GM20000 (cell line): ENCODE data around the gene ITGAL.
"Not testable (repeated sequence)": the region's sequence is repeated elsewhere in the genome, so short reads cannot be mapped to it uniquely, and the experiment has no call there.

Experiments used
- DNase-seq: peaks from one replicate; pipeline ENCODE4 v3.0.0; 2012; ENCODE audit warnings: low spot score
- TF ChIP-seq, protein P1 (sequence below): IDR thresholded peaks from 2 replicates; pipeline ENCODE4 v1.5.1; 2012; ENCODE audit warnings: mild to moderate bottlenecking, control low read depth; ENCODE audit errors: extremely low read depth, missing control alignments

ITGAL gene

DNA sequence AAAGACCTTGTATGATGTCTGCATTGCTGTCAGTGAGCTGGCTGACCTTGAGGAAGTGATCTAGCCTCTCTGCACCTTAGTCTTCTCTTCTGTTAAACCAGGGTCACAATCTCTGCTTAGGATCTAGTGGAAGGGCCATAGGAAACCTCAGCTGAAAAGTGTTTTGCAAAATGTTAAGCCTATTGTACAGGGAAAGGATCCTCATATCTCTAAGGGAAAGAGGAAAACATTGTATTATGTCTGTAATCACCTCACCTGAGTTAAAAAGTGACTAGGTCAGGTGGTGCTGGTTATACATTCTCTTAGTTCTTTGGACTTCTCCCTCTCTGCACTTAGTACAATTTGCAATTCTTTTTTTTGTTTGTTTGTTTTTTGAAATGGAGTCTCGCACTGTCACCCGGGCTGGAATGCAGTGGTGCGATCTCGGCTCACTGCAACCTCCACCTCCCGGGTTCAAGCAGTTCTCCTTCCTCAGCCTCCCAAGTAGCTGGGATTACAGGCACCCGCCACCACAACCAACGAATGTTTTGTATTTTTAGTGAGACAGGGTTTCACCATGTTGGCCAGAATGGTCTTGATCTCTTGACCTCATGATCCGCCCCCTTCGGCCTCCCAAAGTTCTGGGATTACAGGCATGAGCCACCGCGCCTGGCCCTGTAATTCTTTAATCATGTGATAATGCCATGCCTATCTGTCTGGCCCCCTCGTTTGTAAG lies 24.9 kb upstream of the ITGAL start:
- DNase-seq, result no peak
- TF ChIP-seq, protein P1, sequence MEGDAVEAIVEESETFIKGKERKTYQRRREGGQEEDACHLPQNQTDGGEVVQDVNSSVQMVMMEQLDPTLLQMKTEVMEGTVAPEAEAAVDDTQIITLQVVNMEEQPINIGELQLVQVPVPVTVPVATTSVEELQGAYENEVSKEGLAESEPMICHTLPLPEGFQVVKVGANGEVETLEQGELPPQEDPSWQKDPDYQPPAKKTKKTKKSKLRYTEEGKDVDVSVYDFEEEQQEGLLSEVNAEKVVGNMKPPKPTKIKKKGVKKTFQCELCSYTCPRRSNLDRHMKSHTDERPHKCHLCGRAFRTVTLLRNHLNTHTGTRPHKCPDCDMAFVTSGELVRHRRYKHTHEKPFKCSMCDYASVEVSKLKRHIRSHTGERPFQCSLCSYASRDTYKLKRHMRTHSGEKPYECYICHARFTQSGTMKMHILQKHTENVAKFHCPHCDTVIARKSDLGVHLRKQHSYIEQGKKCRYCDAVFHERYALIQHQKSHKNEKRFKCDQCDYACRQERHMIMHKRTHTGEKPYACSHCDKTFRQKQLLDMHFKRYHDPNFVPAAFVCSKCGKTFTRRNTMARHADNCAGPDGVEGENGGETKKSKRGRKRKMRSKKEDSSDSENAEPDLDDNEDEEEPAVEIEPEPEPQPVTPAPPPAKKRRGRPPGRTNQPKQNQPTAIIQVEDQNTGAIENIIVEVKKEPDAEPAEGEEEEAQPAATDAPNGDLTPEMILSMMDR, result no peak

- TF ChIP-seq, protein P1, result no peak
- DNase-seq, result no peak
These were observed 23.5 kb upstream of the ITGAL start for GRCh38 chr16:30449116-30449435.

DNA sequence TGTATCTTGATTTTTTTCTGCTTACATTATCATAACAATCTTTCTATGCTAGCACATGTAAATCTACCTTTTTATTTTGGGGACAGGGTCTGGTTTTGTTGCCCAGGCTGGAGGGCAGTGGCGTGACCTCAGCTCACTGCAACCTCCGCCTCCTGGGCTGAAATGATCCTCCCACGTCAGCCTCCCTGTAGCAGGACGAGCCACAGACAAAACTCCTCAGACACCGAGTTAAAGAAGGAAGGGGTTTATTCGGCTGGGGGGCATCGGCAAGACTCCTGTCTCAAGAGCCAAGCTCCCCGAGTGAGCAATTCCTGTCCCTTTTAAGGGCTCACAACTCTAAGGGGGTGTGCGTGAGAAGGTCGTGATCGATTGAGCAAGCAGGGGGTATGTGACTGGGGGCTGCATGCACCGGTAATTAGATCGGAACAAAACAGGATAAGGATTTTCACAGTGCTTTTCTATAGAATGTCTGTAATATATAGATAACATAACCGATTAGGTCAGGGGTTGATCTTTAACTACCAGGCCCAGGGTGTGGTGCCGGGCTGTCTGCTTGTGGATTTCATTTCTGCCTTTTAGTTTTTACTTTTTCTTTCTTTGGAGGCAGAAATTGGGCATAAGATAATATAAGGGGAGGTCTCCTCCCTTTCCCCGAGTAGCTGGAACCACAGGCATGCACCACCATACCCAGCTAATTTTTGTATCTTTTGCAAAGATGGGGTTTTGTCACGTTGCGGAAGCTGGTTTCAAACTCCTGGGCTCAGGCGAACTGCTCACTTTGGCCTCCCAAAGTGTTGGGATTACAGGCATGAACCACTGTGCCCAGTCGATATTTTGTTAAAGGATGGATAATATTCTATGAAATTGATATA lies 19.6 kb upstream of the ITGAL start:
- not testable (repeated sequence) for DNase-seq

DNA sequence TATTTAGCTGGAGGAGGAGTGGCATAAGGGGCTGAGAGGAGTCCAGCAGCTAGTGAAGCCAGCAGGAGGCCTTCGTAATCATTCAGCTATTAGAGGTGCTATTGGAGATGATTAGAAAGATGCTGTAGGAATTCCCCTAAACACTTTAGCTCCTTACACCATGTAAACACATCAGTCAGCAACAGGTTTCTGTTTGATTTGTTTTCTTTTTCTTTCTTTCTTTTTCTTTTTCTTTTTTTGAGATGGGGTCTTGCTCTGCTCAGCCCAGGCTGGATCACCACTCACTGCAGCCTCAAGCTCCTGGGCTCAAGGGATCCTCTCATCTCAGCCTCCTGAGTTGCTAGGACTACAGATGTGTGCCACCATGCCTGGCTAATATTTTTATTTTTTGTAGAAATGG lies 16.2 kb upstream of the ITGAL start:
- DNase-seq, result peak; percentile 47
- TF ChIP-seq, protein P1, result no peak

GRCh38 chr16:30457256-30457655 lies 15.3 kb upstream of the ITGAL start:
- no peak for DNase-seq
- TF ChIP-seq, protein P1, result no peak

- TF ChIP-seq, protein P1, result no peak
- no peak for DNase-seq
These were observed 14.6 kb upstream of the ITGAL start for GRCh38 chr16:30457743-30458560.

DNA sequence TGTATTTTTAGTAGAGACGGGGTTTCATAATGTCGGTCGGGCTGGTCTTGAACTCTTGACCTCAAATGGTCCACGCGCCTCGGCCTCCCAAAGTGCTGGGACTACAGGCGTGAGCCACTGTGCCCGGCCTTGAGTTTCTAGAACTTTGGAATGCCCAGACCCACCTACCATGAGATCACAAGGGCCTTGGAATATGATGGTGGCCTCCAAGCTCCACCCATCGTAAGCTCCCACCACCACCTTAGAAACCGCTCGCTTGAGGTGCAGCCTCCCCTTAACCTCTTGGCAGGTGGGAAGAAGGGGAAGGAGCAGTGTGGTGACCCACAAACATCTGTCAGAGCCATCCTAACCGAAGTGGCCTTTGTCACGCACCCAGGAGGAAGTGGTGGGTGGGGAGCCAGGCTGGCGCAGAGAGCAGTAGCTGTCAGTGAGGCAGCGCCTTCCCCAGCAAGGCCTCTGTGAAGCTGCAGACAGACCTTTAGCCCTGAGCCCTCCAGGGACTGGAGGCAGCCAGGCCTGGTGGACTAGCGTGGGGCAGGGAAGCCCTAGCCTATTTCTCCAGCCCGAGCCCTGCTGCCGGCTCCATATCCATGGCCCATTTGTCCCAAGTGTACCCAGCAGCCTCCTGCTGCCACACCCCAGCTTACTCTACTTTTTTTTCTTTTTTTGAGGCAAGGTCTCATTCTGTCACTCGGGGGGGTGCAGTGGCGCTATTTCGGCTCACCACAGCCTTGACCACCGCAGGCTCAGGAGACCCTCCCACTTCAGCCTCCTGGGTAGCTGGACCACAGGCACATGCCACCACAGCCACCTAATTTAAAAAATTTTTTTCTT lies 13.8 kb upstream of the ITGAL start:
- peak; percentile 67 for DNase-seq
- TF ChIP-seq, protein P1, result no peak
